ENCODE data around the gene GOLGA3. TPM values are rescaled to one million over a fixed set of nuclear protein-coding genes. Genes with fewer than 3 reads are reported as not detected.

Gene GOLGA3
- total and polyA plus RNA-seq, 10 of the 15 experiments (the other 5 are each of a cell fraction or from before 2014, with no cell fraction given), result 2.0 to 42.7 (median 15.2) TPM

DNA sequence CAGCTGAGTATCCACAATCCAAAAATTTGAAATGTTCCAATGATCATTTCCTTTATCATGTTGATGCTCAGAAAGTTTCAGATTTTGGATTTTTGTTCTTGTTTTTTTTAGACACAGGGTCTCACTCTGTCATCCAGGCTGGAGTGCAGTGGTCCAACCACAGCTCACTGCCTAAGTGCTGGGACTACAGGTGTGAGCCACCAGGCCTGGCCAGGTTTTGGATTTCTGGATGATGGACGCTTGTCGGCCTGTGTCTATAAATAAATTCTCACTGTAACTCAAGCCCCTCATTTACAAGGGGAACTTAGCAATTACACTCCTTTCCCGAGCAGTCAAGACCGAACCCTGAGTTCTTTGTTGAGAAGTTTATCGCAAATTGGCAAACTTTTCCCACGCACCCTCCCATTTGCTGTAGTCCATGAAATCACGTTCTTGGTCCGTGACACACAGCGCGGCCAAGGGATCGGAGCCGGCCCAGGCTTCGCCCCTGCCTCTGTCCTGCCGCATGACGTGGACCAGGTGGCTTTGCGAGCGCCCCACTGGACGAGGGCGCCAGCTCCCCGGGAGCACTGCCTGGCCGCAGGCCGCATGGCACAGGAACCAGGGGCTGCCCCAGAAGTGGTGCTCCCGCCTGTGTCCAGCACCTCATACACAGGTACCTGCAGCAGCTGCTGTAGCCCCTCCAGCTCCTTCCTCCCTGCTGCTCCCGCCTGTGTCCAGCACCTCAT lies 53.0 kb downstream of the GOLGA3 start:
- ChIA-PET RAD21 (ENCODE audit: unreplicated experiment) (no interaction called here), CTCF (no interaction called here), POLR2A (no interaction called here), SMC1A (ENCODE audit: uncharacterized antibody, unreplicated experiment) (no interaction called here)
- Histone ChIP-seq H3K27ac (ENCODE audit: control insufficient read depth, insufficient read depth) (no peak overlapping the region), H3K36me3 (ENCODE audit: control insufficient read depth in 2 of 2, insufficient read depth in 2 of 2, low read length in 1 of 2) (peaks cover 20 to 23% of the 10 kb centered on the region in 2 experiments; a peak in 3 of 4 replicates), H3K9me3 (replicated peaks; ENCODE audit: control insufficient read depth, insufficient read depth, low read length) (no peaks in the 10 kb centered on the region), H3K9ac (ENCODE audit: control insufficient read depth, insufficient read depth, low read length) (no peak overlapping the region), H2AFZ (ENCODE audit: control insufficient read depth, low read depth, low read length) (no peak overlapping the region), H3K27me3 (replicated peaks in 1 of 2; ENCODE audit: control insufficient read depth in 2 of 2, insufficient read depth in 2 of 2, low read length in 1 of 2) (no peaks in the 10 kb centered on the region), H3K4me1 (ENCODE audit: control insufficient read depth, insufficient read depth, low read length) (peaks cover 24% of the 10 kb centered on the region), H4K20me1 (ENCODE audit: control insufficient read depth, insufficient read depth) (no peaks in the 10 kb centered on the region), H3K4me2 (ENCODE audit: control insufficient read depth, insufficient read depth) (no peak overlapping the region), H3K4me3 (no peak overlapping the region), H3K79me2 (ENCODE audit: control insufficient read depth, insufficient read depth, low read length) (peaks cover 6% of the 10 kb centered on the region)
- no peak for FAIRE-seq
- no peak for ATAC-seq
- intact Hi-C loops (cut with micrococcal nuclease; ENCODE audit: unreplicated experiment) (no loop called here), in situ Hi-C loops (cut with MboI) (no loop called here)
- BruUV-seq (replicated peaks), result no TSS peak
- DNase-seq (ENCODE audit: low read depth, low spot score), result no peak
- TF ChIP-seq, protein P1, sequence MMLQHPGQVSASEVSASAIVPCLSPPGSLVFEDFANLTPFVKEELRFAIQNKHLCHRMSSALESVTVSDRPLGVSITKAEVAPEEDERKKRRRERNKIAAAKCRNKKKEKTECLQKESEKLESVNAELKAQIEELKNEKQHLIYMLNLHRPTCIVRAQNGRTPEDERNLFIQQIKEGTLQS (IDR thresholded peaks at IDR 0.05; ENCODE audit: borderline replicate concordance, extremely low read depth, low read depth, low read length), result no peak
- TF ChIP-seq ZNF24 (IDR thresholded peaks at IDR 0.05) (no peak), POU2F2 (IDR thresholded peaks at IDR 0.05; ENCODE audit: borderline replicate concordance, low read depth, low read length) (no peak), MYB (IDR thresholded peaks at IDR 0.05; ENCODE audit: borderline replicate concordance, low read depth, low read length) (no peak), GABPA (IDR thresholded peaks at IDR 0.05; ENCODE audit: low read depth) (no peak), WRNIP1 (IDR thresholded peaks at IDR 0.05; ENCODE audit: borderline replicate concordance, low read depth, low read length) (no peak), HDAC2 (IDR thresholded peaks at IDR 0.05) (no peak), YY1 (IDR thresholded peaks at IDR 0.05; ENCODE audit: low read depth, low read length) (no peak), YBX1 (IDR thresholded peaks at IDR 0.05) (no peak), RB1 (IDR thresholded peaks at IDR 0.05; ENCODE audit: borderline replicate concordance) (no peak)
- TF ChIP-seq, protein P2, sequence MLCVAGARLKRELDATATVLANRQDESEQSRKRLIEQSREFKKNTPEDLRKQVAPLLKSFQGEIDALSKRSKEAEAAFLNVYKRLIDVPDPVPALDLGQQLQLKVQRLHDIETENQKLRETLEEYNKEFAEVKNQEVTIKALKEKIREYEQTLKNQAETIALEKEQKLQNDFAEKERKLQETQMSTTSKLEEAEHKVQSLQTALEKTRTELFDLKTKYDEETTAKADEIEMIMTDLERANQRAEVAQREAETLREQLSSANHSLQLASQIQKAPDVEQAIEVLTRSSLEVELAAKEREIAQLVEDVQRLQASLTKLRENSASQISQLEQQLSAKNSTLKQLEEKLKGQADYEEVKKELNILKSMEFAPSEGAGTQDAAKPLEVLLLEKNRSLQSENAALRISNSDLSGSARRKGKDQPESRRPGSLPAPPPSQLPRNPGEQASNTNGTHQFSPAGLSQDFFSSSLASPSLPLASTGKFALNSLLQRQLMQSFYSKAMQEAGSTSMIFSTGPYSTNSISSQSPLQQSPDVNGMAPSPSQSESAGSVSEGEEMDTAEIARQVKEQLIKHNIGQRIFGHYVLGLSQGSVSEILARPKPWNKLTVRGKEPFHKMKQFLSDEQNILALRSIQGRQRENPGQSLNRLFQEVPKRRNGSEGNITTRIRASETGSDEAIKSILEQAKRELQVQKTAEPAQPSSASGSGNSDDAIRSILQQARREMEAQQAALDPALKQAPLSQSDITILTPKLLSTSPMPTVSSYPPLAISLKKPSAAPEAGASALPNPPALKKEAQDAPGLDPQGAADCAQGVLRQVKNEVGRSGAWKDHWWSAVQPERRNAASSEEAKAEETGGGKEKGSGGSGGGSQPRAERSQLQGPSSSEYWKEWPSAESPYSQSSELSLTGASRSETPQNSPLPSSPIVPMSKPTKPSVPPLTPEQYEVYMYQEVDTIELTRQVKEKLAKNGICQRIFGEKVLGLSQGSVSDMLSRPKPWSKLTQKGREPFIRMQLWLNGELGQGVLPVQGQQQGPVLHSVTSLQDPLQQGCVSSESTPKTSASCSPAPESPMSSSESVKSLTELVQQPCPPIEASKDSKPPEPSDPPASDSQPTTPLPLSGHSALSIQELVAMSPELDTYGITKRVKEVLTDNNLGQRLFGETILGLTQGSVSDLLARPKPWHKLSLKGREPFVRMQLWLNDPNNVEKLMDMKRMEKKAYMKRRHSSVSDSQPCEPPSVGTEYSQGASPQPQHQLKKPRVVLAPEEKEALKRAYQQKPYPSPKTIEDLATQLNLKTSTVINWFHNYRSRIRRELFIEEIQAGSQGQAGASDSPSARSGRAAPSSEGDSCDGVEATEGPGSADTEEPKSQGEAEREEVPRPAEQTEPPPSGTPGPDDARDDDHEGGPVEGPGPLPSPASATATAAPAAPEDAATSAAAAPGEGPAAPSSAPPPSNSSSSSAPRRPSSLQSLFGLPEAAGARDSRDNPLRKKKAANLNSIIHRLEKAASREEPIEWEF (IDR thresholded peaks at IDR 0.05; ENCODE audit: insufficient replicate concordance, low read depth, low read length), result no peak
- TF ChIP-seq, protein P3, sequence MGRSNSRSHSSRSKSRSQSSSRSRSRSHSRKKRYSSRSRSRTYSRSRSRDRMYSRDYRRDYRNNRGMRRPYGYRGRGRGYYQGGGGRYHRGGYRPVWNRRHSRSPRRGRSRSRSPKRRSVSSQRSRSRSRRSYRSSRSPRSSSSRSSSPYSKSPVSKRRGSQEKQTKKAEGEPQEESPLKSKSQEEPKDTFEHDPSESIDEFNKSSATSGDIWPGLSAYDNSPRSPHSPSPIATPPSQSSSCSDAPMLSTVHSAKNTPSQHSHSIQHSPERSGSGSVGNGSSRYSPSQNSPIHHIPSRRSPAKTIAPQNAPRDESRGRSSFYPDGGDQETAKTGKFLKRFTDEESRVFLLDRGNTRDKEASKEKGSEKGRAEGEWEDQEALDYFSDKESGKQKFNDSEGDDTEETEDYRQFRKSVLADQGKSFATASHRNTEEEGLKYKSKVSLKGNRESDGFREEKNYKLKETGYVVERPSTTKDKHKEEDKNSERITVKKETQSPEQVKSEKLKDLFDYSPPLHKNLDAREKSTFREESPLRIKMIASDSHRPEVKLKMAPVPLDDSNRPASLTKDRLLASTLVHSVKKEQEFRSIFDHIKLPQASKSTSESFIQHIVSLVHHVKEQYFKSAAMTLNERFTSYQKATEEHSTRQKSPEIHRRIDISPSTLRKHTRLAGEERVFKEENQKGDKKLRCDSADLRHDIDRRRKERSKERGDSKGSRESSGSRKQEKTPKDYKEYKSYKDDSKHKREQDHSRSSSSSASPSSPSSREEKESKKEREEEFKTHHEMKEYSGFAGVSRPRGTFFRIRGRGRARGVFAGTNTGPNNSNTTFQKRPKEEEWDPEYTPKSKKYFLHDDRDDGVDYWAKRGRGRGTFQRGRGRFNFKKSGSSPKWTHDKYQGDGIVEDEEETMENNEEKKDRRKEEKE (IDR thresholded peaks at IDR 0.05), result no peak
- 95% methylated on average over 23 of the region's 24 CpGs for WGBS (ENCODE audit: insufficient coverage, insufficient replicate concordance, low lambda C conversion rate, missing lambda C conversion rate)

All from GM12878 (cell line).